ENCODE data around the gene LRRC4B.

- no peak for TF ChIP-seq CTCF (conservative IDR thresholded peaks at IDR 0.05)
- TF ChIP-seq ZFX (IDR thresholded peaks at IDR 0.05): no peak
Observed at GRCh38 chr19:50475101-50475568, 93.1 kb downstream of the LRRC4B start.

Data from C4-2B (cell line).